ENCODE measurements around the gene PCSK9. TPM values are rescaled to one million over a fixed set of nuclear protein-coding genes. Genes with fewer than 3 reads are reported as not detected.

Gene PCSK9
- total RNA-seq, 2 donors from 2014 or later: 0.45 TPM; not detected in 1

- 42% methylated on average over 9 of the region's 9 CpGs for WGBS
- Histone ChIP-seq H3K27ac (no peak overlapping the region), H3K36me3 (no peaks in the 10 kb centered on the region), H3K4me1 (replicated peaks) (no peaks in the 10 kb centered on the region), H3K4me3 (no peak overlapping the region), H3K9me3 (no peaks in the 10 kb centered on the region), H3K27me3 (replicated peaks; ENCODE audit: insufficient read depth) (peaks cover 11% of the 10 kb centered on the region)
- TF ChIP-seq POLR2AphosphoS5 (IDR thresholded peaks at IDR 0.05): no peak
- no peak for TF ChIP-seq POLR2A (IDR thresholded peaks at IDR 0.05)
- TF ChIP-seq, protein P1, sequence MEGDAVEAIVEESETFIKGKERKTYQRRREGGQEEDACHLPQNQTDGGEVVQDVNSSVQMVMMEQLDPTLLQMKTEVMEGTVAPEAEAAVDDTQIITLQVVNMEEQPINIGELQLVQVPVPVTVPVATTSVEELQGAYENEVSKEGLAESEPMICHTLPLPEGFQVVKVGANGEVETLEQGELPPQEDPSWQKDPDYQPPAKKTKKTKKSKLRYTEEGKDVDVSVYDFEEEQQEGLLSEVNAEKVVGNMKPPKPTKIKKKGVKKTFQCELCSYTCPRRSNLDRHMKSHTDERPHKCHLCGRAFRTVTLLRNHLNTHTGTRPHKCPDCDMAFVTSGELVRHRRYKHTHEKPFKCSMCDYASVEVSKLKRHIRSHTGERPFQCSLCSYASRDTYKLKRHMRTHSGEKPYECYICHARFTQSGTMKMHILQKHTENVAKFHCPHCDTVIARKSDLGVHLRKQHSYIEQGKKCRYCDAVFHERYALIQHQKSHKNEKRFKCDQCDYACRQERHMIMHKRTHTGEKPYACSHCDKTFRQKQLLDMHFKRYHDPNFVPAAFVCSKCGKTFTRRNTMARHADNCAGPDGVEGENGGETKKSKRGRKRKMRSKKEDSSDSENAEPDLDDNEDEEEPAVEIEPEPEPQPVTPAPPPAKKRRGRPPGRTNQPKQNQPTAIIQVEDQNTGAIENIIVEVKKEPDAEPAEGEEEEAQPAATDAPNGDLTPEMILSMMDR (IDR thresholded peaks at IDR 0.05): no peak
- intact Hi-C loops (cut with DNase I): no loop called here
- no peak for DNase-seq (ENCODE audit: low spot score)
Observed at GRCh38 chr1:55038974-55039341, 390 bp upstream of the PCSK9 start.

DNA sequence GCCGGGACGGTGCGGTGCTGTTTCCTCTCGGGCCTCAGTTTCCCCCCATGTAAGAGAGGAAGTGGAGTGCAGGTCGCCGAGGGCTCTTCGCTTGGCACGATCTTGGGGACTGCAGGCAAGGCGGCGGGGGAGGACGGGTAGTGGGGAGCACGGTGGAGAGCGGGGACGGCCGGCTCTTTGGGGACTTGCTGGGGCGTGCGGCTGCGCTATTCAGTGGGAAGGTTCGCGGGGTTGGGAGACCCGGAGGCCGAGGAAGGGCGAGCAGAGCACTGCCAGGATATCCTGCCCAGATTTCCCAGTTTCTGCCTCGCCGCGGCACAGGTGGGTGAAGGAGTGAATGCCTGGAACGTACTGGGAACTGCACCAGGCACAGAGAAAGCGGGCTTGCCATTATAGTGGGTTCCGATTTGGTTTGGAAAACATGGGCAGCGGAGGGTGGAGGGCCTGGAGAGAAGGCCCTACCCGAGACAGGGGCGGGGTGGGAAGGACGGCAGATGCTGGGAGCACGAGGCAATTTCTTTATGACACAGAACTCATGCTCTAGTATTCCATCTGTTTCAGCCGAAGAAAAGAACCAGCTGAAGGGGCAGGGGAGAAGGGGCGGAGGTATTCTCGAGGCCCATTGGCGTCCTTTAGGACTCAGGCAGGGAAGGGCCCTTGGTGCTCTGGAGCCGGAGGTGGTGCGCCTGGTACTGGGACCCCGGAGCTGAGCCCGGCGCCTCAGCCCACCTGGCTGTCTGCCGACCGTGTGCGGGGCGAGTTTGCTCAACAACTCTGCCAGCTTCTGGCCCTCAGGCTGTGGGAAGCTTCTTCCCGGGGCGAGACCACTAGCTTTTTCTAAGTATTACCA is 960 bp downstream of the PCSK9 start:
- intact Hi-C loops (cut with DNase I): no loop called here
- no peaks in the 10 kb centered on the region for H3K36me3 ChIP-seq
- H3K4me3 ChIP-seq: peak overlapping the region in 1 of 2 donors; percentile 13
- TF ChIP-seq, protein P1 (IDR thresholded peaks at IDR 0.05): no peak
- no peak for TF ChIP-seq POLR2AphosphoS5 (IDR thresholded peaks at IDR 0.05)
- TF ChIP-seq POLR2A (IDR thresholded peaks at IDR 0.05): no peak
- peaks cover 11% of the 10 kb centered on the region for H3K27me3 ChIP-seq (replicated peaks; ENCODE audit: insufficient read depth)
- H3K9me3 ChIP-seq: no peaks in the 10 kb centered on the region
- H3K27ac ChIP-seq: no peak overlapping the region
- 21% methylated on average over 49 of the region's 49 CpGs for WGBS
- H3K4me1 ChIP-seq (replicated peaks): no peaks in the 10 kb centered on the region
- no peak for DNase-seq (ENCODE audit: low spot score)

DNA sequence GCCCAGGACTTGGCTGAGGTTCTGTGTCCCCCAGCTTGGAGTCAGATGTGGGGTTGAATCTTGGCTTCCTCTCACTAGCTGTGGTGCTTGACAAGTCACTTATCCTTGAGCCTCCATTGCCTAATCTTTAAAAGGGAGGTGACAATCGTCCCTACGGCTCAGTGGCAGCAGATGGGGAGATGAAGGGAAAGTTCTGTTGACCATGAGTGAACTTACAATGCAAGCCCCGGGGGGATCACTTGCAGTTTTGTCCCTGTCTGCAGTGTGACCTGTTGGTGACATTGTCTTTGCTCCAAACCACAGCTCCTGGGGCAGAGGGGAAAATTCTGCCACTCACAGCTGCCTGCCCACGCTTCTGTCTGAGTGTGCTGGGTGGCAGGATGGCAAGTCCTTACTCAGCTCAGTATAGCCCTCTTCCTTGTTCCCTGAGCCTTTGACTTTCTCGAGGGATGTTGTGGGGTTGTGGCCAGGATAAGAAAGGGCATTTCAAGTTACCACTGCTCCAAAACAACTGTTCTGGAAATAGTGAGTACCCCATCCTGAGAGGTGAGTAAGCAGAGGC is 1.7 kb downstream of the PCSK9 start:
- no peak overlapping the region for H3K27ac ChIP-seq
- intact Hi-C loops (cut with DNase I): no loop called here
- no peak for DNase-seq (ENCODE audit: low spot score)
- WGBS: 73% methylated on average over 4 of the region's 5 CpGs
- H3K4me1 ChIP-seq (replicated peaks): no peaks in the 10 kb centered on the region
- no peaks in the 10 kb centered on the region for H3K9me3 ChIP-seq
- no peak overlapping the region for H3K4me3 ChIP-seq
- H3K36me3 ChIP-seq: no peaks in the 10 kb centered on the region
- TF ChIP-seq, protein P1 (IDR thresholded peaks at IDR 0.05): no peak
- no peak for TF ChIP-seq POLR2AphosphoS5 (IDR thresholded peaks at IDR 0.05)
- TF ChIP-seq POLR2A (IDR thresholded peaks at IDR 0.05): no peak
- peaks cover 11% of the 10 kb centered on the region for H3K27me3 ChIP-seq (replicated peaks; ENCODE audit: insufficient read depth)

DNA sequence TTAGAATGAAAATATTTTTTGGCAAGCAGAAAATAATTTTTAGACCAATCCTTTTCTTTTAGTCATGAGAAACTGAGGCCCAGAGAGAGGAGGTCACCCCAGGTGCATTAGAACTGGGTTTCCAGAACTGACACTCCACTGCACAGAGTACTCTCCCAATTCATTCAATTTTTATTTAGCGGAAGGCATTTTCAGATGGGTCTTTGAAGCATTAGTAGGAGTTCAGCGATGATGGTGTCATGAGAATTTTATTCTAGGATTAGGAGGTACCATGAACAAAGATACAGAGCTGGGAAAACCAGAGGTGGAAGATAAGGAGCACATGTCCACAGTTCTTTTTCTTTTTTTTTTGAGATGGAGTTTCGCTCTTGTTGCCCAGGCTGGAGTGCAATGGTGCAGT is 2.3 kb downstream of the PCSK9 start:
- no peaks in the 10 kb centered on the region for H3K4me1 ChIP-seq (replicated peaks)
- 80% methylated on average over 3 of the region's 3 CpGs for WGBS
- H3K27ac ChIP-seq: no peak overlapping the region
- intact Hi-C loops (cut with DNase I): no loop called here
- H3K9me3 ChIP-seq: no peaks in the 10 kb centered on the region
- no peak for TF ChIP-seq POLR2A (IDR thresholded peaks at IDR 0.05)
- no peak for TF ChIP-seq POLR2AphosphoS5 (IDR thresholded peaks at IDR 0.05)
- TF ChIP-seq, protein P1 (IDR thresholded peaks at IDR 0.05): no peak
- H3K36me3 ChIP-seq: no peaks in the 10 kb centered on the region
- no peak overlapping the region for H3K4me3 ChIP-seq
- H3K27me3 ChIP-seq (replicated peaks; ENCODE audit: insufficient read depth): peaks cover 11% of the 10 kb centered on the region
- DNase-seq (ENCODE audit: low spot score): no peak

DNA sequence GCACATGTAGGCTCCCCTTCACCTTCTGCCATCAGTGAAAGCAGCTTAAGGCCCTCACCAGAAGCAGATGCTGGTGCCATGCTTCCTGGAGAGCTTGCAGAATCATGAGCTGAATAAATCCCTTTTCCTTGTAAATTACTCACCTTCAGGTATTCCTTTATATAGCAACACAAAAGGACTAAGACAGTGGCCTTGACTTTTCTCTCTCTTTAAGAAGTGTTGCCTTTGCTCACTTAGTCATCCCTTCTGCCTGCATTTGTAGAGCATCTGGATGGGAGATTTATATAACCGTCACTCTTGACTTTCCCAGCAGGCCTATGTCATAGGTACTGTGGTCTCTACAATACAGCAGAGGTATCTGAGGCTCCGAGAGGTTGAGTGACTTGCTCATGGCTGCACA is 3.7 kb downstream of the PCSK9 start:
- Histone ChIP-seq H3K9me3 (no peaks in the 10 kb centered on the region), H3K27ac (no peak overlapping the region), H3K36me3 (no peaks in the 10 kb centered on the region), H3K27me3 (replicated peaks; ENCODE audit: insufficient read depth) (peaks cover 11% of the 10 kb centered on the region), H3K4me3 (no peak overlapping the region), H3K4me1 (replicated peaks) (no peaks in the 10 kb centered on the region)
- intact Hi-C loops (cut with DNase I): no loop called here
- TF ChIP-seq POLR2AphosphoS5 (IDR thresholded peaks at IDR 0.05) (no peak), POLR2A (IDR thresholded peaks at IDR 0.05) (no peak)
- TF ChIP-seq, protein P1 (IDR thresholded peaks at IDR 0.05): no peak
- WGBS: 100% methylated on average over 2 of the region's 2 CpGs
- DNase-seq (ENCODE audit: low spot score): no peak
